Adrenal gland (tissue), 12 donors: ENCODE results near the gene ZRANB3. TPM values are rescaled to one million over a fixed set of nuclear protein-coding genes. Genes with fewer than 3 reads are reported as not detected.

Experiments
- DNase-seq, 7 donors: peaks; one replicate each; pipeline ENCODE4 v3.0.0-alpha.2; 2019 to 2020
- H3K27ac ChIP-seq, 5 donors: fragments of 200-600 bp; sonication (generic) in 4 of 5; 1 replicate in 3 of 5; 2 replicates in 2 of 5; pipeline versions ENCODE4 v1.5.1 to v1.8.0; 2016 to 2020; ENCODE audit warnings: mild to moderate bottlenecking in 1 of 5
- H3K27me3 ChIP-seq: fragments of 200-600 bp; 2 replicates; pipeline ENCODE4 v1.8.0; 2021
- H3K36me3 ChIP-seq, 2 donors: fragments of 200-600 bp; replicated peaks in 1 of 2; 1 replicate in 1 of 2; 2 replicates in 1 of 2; pipeline versions ENCODE4 v1.5.1 to v1.8.0; 2018 to 2022
- H3K4me1 ChIP-seq, 2 donors: fragments of 200-600 bp; replicated peaks in 1 of 2; 1 replicate in 1 of 2; 2 replicates in 1 of 2; pipeline versions ENCODE4 v1.5.1 to v1.8.0; 2018 to 2021
- H3K4me3 ChIP-seq, 4 donors: fragments of 200-600 bp; sonication (generic) in 3 of 4; one replicate each; pipeline ENCODE4 v1.5.1; 2016 to 2018
- H3K9me3 ChIP-seq, 3 donors: fragments of 200-600 bp; sonication (generic) in 1 of 3; replicated peaks in 1 of 3; 1 replicate in 2 of 3; 2 replicates in 1 of 3; pipeline versions ENCODE4 v1.5.1 to v1.8.0; 2016 to 2021
- POLR2A ChIP-seq, 2 donors: fragments of 450-650 bp; IDR thresholded peaks; one replicate each; pipeline ENCODE4 v1.6.1; 2017; ENCODE audit warnings: antibody characterized with exemption in 2 of 2, mild to moderate bottlenecking in 2 of 2, moderate library complexity in 1 of 2
- WGBS, 4 donors: extraction: QIAGEN DNeasy Blood & Tissue Kit in 2 of 4; methylation state at CpG; one replicate each; pipeline versions ENCODE4 v1.1.5 to v1.1.7; 2013 to 2017; 5-methylcytosine and 5-hydroxymethylcytosine counted together
- intact Hi-C, 2 donors: fragments of 100-400 bp; cut with DNase I; formaldehyde crosslinking; loops; one replicate each; pipeline versions ENCODE4 v1.14.1 to v1.15.0; 2022 to 2023
- polyA plus RNA-seq, 3 donors: library from polyadenylated mRNA; stranded (reverse); fragments of 200-250 nt in 2 of 3; fragments of 350-450 nt in 1 of 3; fragmentation: Illumina TruSeq in 1 of 3; extraction: RNeasy Lipid Tissue Mini Kit (QIAGEN cat#74804) in 1 of 3; gene quantifications; one replicate each; pipeline ENCODE4 v1.2.3, GENCODE V29; 2013 to 2014
- total RNA-seq, 9 donors: library from RNA; depleted of rRNA in 4 of 9; stranded (reverse); fragments of >200 nt in 4 of 9; fragments of 120-200 nt in 1 of 9; fragmentation: NEBNext Ultra II Directional in 1 of 9; extraction: Animal tissue kit (Norgen Biotek cat#: 25700) in 1 of 9; gene quantifications; one replicate each; pipeline versions ENCODE4 v1.1.0 to v1.2.4, GENCODE V29; 2013 to 2023
- TF ChIP-seq, protein P1 (sequence below), 6 experiments: fragments of 450-650 bp in 4 of 6; fragments of 200-600 bp in 2 of 6; sonication (generic) in 1 of 6; IDR thresholded peaks; 1 replicate in 5 of 6; 2 replicates in 1 of 6; pipeline versions ENCODE4 v1.5.1 to v1.8.0; 2016 to 2021; ENCODE audit warnings: antibody characterized with exemption in 6 of 6, mild to moderate bottlenecking in 2 of 6, moderate library complexity in 1 of 6
- donor health status: healthy with polysubstance abuse.
- donor health status: Bipolar disorder and iron deficiency.
- donor health status: DM: yes; HTN: yes; CAD: no.
- donor health status: DM: no; HTN: no; CAD: no.
- donor health status: DM: no; HTN: no; CAD: no.
- donor health status: DM: yes; HTN: yes; CAD: no.

ZRANB3 gene
- total and polyA plus RNA-seq, 12 donors, result 1.0 to 16.8 (median 9.0) TPM

DNA sequence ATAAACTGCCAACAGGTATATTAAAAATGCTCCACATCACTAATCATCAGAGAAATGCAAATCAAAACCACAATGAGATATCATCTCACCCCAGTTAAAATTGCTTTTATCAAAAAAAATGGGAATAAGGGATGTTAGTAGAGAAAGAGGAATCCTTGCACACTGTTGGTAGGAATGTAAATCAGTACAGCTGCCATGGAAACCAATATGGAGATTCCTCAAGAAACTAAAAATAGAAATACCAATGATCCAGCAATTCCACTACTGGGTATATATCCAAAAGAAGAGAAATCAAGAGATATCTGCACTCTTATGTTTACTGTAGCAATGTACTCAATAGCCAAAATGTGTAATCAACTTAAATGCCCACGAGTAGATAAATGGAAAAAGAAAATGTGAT is 40.6 kb downstream of the ZRANB3 start:
- Histone ChIP-seq H3K4me3 (no peak overlapping the region), H3K9me3 (no peaks in the 10 kb centered on the region), H3K27me3 (no peaks in the 10 kb centered on the region), H3K27ac (no peak overlapping the region), H3K36me3 (no peaks in the 10 kb centered on the region), H3K4me1 (no peaks in the 10 kb centered on the region)
- WGBS, 4 donors, result 92 to 100% (median 94%) methylated on average over 1 of the region's 1 CpG
- no peak for TF ChIP-seq POLR2A (IDR thresholded peaks at IDR 0.05)
- TF ChIP-seq, protein P1, sequence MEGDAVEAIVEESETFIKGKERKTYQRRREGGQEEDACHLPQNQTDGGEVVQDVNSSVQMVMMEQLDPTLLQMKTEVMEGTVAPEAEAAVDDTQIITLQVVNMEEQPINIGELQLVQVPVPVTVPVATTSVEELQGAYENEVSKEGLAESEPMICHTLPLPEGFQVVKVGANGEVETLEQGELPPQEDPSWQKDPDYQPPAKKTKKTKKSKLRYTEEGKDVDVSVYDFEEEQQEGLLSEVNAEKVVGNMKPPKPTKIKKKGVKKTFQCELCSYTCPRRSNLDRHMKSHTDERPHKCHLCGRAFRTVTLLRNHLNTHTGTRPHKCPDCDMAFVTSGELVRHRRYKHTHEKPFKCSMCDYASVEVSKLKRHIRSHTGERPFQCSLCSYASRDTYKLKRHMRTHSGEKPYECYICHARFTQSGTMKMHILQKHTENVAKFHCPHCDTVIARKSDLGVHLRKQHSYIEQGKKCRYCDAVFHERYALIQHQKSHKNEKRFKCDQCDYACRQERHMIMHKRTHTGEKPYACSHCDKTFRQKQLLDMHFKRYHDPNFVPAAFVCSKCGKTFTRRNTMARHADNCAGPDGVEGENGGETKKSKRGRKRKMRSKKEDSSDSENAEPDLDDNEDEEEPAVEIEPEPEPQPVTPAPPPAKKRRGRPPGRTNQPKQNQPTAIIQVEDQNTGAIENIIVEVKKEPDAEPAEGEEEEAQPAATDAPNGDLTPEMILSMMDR (IDR thresholded peaks at IDR 0.05), result no peak
- DNase-seq, result no peak
- intact Hi-C loops, result no loop called here

GRCh38 chr2:135485441-135485840 is 45.6 kb downstream of the ZRANB3 start:
- H3K4me1 ChIP-seq, result no peaks in the 10 kb centered on the region
- H3K4me3 ChIP-seq, result no peak overlapping the region
- TF ChIP-seq POLR2A (IDR thresholded peaks at IDR 0.05), result no peak
- TF ChIP-seq, protein P1 (IDR thresholded peaks at IDR 0.05), result no peak
- H3K27ac ChIP-seq, result no peak overlapping the region
- intact Hi-C loops, result no loop called here
- no peaks in the 10 kb centered on the region for H3K27me3 ChIP-seq
- no peaks in the 10 kb centered on the region for H3K36me3 ChIP-seq
- WGBS, 4 donors, result 96 to 97% (median 97%) methylated on average over 4 of the region's 4 CpGs
- no peaks in the 10 kb centered on the region for H3K9me3 ChIP-seq
- DNase-seq, result no peak

DNA sequence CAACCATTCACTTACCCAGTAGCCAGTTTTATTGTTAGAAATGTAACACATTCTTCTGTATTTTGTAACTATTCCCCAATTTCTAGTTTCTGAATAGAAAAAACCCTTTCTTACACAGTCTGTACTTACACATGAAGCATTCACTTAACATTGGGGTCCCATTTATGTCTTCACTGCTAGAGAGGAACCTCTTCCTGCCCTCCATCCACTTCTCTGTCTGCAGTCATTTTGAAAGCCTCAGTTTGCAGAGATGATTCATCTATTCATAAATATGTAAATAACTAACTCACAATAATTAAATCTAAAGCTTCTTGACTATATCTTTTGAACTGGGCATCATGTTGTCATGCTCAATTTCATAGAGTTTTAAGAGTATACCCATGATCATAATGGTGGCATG is 55.9 kb downstream of the ZRANB3 start:
- intact Hi-C loops, result no loop called here
- Histone ChIP-seq H3K27me3 (no peaks in the 10 kb centered on the region), H3K27ac (no peak overlapping the region), H3K4me3 (no peak overlapping the region), H3K4me1 (no peaks in the 10 kb centered on the region), H3K9me3 (no peaks in the 10 kb centered on the region), H3K36me3 (no peaks in the 10 kb centered on the region)
- TF ChIP-seq, protein P1 (IDR thresholded peaks at IDR 0.05), result no peak
- no peak for TF ChIP-seq POLR2A (IDR thresholded peaks at IDR 0.05)
- DNase-seq, result no peak

DNA sequence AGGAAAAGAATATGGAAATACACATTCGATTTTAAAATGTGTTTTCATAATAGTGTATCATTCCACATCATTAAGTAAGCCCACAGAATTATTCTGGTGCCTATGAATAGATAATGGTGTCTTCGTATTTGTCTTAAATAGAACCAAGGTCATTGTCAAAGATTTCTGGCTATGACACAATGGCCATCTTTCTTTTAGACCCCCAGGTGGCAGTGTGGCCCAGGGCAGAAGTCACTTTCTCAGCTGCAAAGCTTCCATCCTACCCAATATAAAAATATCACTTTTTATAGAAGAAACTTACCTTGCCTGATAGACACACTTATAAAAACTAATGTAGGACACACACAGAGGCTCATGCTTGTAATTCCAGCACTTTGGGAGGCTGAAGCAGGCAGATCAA is 57.5 kb downstream of the ZRANB3 start:
- WGBS, 4 donors, result 44 to 60% (median 54%) methylated on average over 2 of the region's 2 CpGs
- no peaks in the 10 kb centered on the region for H3K27me3 ChIP-seq
- TF ChIP-seq, protein P1 (IDR thresholded peaks at IDR 0.05), result peak in 5 of 6 experiments; percentile 14 to 48 (median 43)
- no peak for TF ChIP-seq POLR2A (IDR thresholded peaks at IDR 0.05)
- no peak overlapping the region for H3K4me3 ChIP-seq
- H3K4me1 ChIP-seq, result no peaks in the 10 kb centered on the region
- H3K27ac ChIP-seq, result no peak overlapping the region
- intact Hi-C loops, result no loop called here
- no peaks in the 10 kb centered on the region for H3K9me3 ChIP-seq
- H3K36me3 ChIP-seq, result no peaks in the 10 kb centered on the region
- peak in 3 of 7 donors; percentile 21 to 27 (median 26) for DNase-seq
